Gastroesophageal sphincter (tissue), 4 donors: Measurements from ENCODE around the gene PRPSAP1. TPM values are rescaled to one million over a fixed set of nuclear protein-coding genes. Genes with fewer than 3 reads are reported as not detected.

Source experiments
- ATAC-seq: fragments of 150-250 bp; one replicate; pipeline ENCODE4 v1.9.1; 2016; ENCODE audit warnings: mild to moderate bottlenecking, moderate library complexity
- H3K27ac ChIP-seq, 4 donors: fragments of 200-600 bp; sonication (generic) in 3 of 4; 1 replicate in 3 of 4; 2 replicates in 1 of 4; pipeline ENCODE4 v1.5.1; 2016 to 2019
- H3K27me3 ChIP-seq: fragments of 200-600 bp; sonication (generic); one replicate; pipeline ENCODE4 v1.5.1; 2019
- H3K36me3 ChIP-seq, 2 donors: fragments of 200-600 bp; sonication (generic); one replicate each; pipeline ENCODE4 v1.5.1; 2019; ENCODE audit warnings: control low read depth in 1 of 2
- H3K4me1 ChIP-seq, 3 donors: fragments of 200-600 bp; sonication (generic); 1 replicate in 2 of 3; 2 replicates in 1 of 3; pipeline ENCODE4 v1.5.1; 2016 to 2019; ENCODE audit warnings: control low read depth in 2 of 3
- H3K4me3 ChIP-seq, 2 donors: fragments of 200-600 bp; sonication (generic); one replicate each; pipeline ENCODE4 v1.5.1; 2019; ENCODE audit warnings: mild to moderate bottlenecking in 1 of 2, moderate library complexity in 1 of 2
- H3K9me3 ChIP-seq, 3 donors: fragments of 200-600 bp; sonication (generic); one replicate each; pipeline ENCODE4 v1.5.1; 2017 to 2019; ENCODE audit warnings: control low read depth in 2 of 3
- EP300 ChIP-seq: sonication (generic); formaldehyde crosslinking; IDR thresholded peaks from one replicate; pipeline ENCODE4 v1.6.1; 2017; ENCODE audit warnings: antibody characterized with exemption, mild to moderate bottlenecking
- POLR2A ChIP-seq, 2 donors: fragments of 450-650 bp; IDR thresholded peaks; one replicate each; pipeline ENCODE4 v1.6.1; 2017; ENCODE audit warnings: antibody characterized with exemption in 2 of 2, mild to moderate bottlenecking in 2 of 2, moderate library complexity in 1 of 2
- POLR2AphosphoS5 ChIP-seq: sonication (generic); formaldehyde crosslinking; IDR thresholded peaks from one replicate; pipeline ENCODE4 v1.6.1; 2017; ENCODE audit warnings: antibody characterized with exemption
- WGBS, 2 donors: methylation state at CpG; one replicate each; pipeline ENCODE4 v1.1.5; 2018; ENCODE audit warnings: low coverage in 1 of 2; 5-methylcytosine and 5-hydroxymethylcytosine counted together
- total RNA-seq, 4 donors: library from RNA; depleted of rRNA; stranded (reverse); fragments of >200 nt; gene quantifications; one replicate each; pipeline ENCODE4 v1.1.0, GENCODE V29; 2016
- TF ChIP-seq, protein P1 (sequence below), 4 experiments: fragments of 200-600 bp in 2 of 4; fragments of 450-650 bp in 2 of 4; sonication (generic) in 1 of 4; IDR thresholded peaks; one replicate each; pipeline ENCODE4 v1.5.1; 2017 to 2019; ENCODE audit warnings: antibody characterized with exemption in 4 of 4, mild to moderate bottlenecking in 2 of 4, moderate library complexity in 2 of 4

Gene PRPSAP1
- total RNA-seq, 4 donors from 2014 or later = 44.7 to 48.5 (median 46.6) TPM

DNA sequence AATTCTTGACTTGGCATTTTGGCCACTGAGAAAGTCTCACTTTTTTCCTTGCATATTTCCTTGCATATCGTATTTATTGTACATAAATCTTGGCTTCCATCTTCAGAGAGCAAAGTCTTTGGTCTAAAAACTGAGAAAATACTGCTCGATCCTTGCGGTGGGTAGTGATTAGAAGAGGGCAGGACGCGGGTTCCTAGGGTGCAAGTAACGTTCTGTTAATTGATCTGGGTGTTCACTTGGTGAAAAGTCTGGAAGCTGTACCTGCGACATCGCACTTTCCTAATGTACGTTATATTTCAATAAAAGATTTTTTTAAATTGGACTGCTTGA lies 89.3 kb downstream of the PRPSAP1 start:
- no peak for ATAC-seq
- Histone ChIP-seq H3K4me3 (peak overlapping the region in 1 of 2 donors; percentile 14), H3K27ac (peak overlapping the region; percentile 5 to 79 (median 72)), H3K36me3 (peaks cover 0 to 5% of the 10 kb centered on the region in 2 donors), H3K4me1 (peaks cover 0 to 60% (median 33%) of the 10 kb centered on the region in 3 donors), H3K27me3 (no peaks in the 10 kb centered on the region), H3K9me3 (no peaks in the 10 kb centered on the region)
- TF ChIP-seq, protein P1, sequence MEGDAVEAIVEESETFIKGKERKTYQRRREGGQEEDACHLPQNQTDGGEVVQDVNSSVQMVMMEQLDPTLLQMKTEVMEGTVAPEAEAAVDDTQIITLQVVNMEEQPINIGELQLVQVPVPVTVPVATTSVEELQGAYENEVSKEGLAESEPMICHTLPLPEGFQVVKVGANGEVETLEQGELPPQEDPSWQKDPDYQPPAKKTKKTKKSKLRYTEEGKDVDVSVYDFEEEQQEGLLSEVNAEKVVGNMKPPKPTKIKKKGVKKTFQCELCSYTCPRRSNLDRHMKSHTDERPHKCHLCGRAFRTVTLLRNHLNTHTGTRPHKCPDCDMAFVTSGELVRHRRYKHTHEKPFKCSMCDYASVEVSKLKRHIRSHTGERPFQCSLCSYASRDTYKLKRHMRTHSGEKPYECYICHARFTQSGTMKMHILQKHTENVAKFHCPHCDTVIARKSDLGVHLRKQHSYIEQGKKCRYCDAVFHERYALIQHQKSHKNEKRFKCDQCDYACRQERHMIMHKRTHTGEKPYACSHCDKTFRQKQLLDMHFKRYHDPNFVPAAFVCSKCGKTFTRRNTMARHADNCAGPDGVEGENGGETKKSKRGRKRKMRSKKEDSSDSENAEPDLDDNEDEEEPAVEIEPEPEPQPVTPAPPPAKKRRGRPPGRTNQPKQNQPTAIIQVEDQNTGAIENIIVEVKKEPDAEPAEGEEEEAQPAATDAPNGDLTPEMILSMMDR (IDR thresholded peaks at IDR 0.05) = no peak
- TF ChIP-seq EP300 (no peak), POLR2AphosphoS5 (no peak), POLR2A (IDR thresholded peaks at IDR 0.05) (no peak)
- WGBS, 2 donors = 20 to 25% methylated on average over 8 to 9 of the region's 9 CpGs

DNA sequence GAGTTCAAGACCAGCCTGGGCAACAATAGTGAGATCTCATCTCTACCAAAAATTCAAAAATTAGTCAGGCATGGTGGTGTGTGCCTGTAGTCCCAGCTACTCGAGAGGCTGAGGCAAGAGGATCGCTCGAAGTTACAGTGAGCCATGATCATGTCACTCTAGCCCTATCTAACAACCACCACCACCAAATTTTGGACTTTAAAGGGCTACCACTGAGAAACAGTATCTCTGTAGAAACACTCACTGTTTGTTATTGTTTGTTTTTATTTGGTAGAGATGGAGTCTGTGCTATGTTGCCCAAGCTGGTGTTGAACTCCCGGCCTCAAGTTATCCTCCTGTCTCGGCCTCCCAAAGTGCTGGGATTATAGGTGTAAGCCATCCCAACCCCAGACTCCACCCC lies 89.8 kb downstream of the PRPSAP1 start:
- H3K27me3 ChIP-seq = no peaks in the 10 kb centered on the region
- TF ChIP-seq, protein P1 (IDR thresholded peaks at IDR 0.05) = no peak
- no peak for TF ChIP-seq POLR2A (IDR thresholded peaks at IDR 0.05)
- no peak for TF ChIP-seq POLR2AphosphoS5
- no peak for TF ChIP-seq EP300
- H3K27ac ChIP-seq = peak overlapping the region in 3 of 4 donors; percentile 37 to 79 (median 78)
- H3K4me3 ChIP-seq = no peak overlapping the region
- WGBS, 2 donors = 92 to 93% methylated on average over 3 to 4 of the region's 5 CpGs
- no peaks in the 10 kb centered on the region for H3K9me3 ChIP-seq
- peaks cover 0 to under 1% of the 10 kb centered on the region in 2 donors for H3K36me3 ChIP-seq
- peaks cover 0 to 55% (median 28%) of the 10 kb centered on the region in 3 donors for H3K4me1 ChIP-seq
- no peak for ATAC-seq

DNA sequence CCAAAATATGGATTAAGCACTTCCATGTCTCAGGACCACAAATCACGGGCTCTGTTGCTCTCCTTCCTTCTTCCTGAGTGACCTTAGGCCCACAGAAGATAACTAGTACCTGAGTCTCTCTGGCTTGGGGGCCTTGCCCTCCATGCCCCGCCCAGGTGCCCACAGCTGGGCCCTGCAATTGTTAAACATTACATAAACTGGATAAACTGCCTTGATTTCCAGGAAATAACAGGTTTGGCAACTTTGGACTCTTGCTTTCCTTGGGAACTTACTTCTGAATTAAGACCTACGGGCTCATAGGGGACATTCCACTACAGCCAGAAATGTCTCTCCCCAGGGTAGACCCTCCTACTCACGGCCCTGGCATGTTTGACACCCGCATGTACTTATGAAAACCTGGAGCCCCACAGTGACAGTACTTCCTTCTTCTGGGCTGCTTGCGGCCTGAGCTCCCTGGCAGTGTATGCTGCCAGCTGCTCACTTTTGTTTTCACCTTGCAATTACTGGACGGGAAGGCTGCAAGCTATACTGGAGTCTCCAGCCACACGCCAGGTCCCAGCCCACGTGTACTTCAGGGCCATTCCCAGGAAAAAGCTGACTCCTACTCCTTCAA lies 90.9 kb downstream of the PRPSAP1 start:
- 46 to 57% methylated on average over 5 to 6 of the region's 9 CpGs for WGBS, 2 donors
- H3K36me3 ChIP-seq = no peaks in the 10 kb centered on the region
- no peak for ATAC-seq

DNA sequence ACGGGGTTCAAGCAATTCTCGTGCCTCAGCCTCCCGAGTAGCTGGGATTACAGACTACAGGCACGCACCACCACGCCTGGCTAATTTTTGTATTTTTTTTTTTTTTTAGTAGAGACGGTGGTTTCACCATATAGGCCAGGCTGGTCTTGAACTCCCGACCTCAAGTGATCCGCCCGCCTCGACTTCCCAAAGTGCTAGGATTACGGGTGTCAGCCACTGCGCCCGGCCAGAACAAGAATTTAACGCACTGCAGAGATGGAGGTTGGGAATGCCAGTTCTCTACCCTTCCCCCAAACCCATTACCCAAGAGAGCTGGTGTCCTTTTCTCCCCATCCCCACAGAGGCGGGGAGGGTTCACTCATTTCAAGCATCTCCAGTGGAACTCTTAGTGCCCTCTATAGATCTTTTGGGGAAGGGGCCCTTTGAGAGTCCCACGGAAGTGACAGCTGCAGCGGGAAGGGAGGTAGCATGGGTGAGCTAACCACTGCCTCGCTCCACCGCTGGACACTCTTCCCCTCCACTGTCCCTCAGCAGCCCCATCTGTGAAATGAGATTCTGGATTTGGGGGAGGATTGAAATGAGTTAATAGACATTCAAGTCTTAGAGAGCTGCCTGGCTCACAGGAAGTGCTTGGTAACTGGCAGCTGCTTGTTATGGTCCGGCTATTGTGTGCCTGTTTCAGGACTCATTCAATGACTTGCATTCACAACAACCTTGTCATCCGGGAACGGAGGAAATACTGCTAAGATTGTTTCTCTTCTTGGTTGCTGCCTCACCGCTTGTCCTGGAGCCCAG lies 92.1 kb downstream of the PRPSAP1 start:
- no peaks in the 10 kb centered on the region for H3K36me3 ChIP-seq
- H3K27me3 ChIP-seq = no peaks in the 10 kb centered on the region
- no peak for ATAC-seq
- TF ChIP-seq POLR2AphosphoS5 = no peak
- no peak for TF ChIP-seq EP300
- TF ChIP-seq, protein P1 (IDR thresholded peaks at IDR 0.05) = no peak
- no peak for TF ChIP-seq POLR2A (IDR thresholded peaks at IDR 0.05)
- no peak overlapping the region for H3K4me3 ChIP-seq
- H3K9me3 ChIP-seq = no peaks in the 10 kb centered on the region
- peaks cover 0 to 32% (median 6%) of the 10 kb centered on the region in 3 donors for H3K4me1 ChIP-seq
- WGBS, 2 donors = 83 to 87% methylated on average over 20 to 22 of the region's 23 CpGs
- peak overlapping the region in 3 of 4 donors; percentile 19 to 59 (median 37) for H3K27ac ChIP-seq

More for the DNA sequence above, 90.9 kb downstream of the PRPSAP1 start:
- H3K4me1 ChIP-seq = peaks cover 0 to 44% (median 19%) of the 10 kb centered on the region in 3 donors
- H3K4me3 ChIP-seq = no peak overlapping the region
- no peaks in the 10 kb centered on the region for H3K9me3 ChIP-seq
- TF ChIP-seq EP300 (no peak), POLR2A (IDR thresholded peaks at IDR 0.05) (no peak), POLR2AphosphoS5 (no peak)
- TF ChIP-seq, protein P1 (IDR thresholded peaks at IDR 0.05) = no peak
- H3K27me3 ChIP-seq = no peaks in the 10 kb centered on the region
- peak overlapping the region in 3 of 4 donors; percentile 19 to 69 (median 59) for H3K27ac ChIP-seq
